Activated naive CD4-positive, alpha-beta T cell treated with anti-CD3 and anti-CD28 coated beads, Interleukin-2, amount 50 U/mL, for 24 hours (primary cell): Measurements from ENCODE around the gene TOMM40.
"Not testable (repeated sequence)": the region's sequence is repeated elsewhere in the genome, so short reads cannot be mapped to it uniquely, and the experiment has no call there.

Experiments
- H3K27ac Mint-ChIP-seq: one replicate; pipeline ENCODE4 v1.8.0; 2021; ENCODE audit warnings: mild to moderate bottlenecking, mixed read lengths
- H3K27me3 Mint-ChIP-seq: one replicate; pipeline ENCODE4 v1.8.0; 2021; ENCODE audit warnings: mixed read lengths
- H3K36me3 Mint-ChIP-seq: one replicate; pipeline ENCODE4 v1.8.0; 2021; ENCODE audit warnings: mixed read lengths
- H3K4me1 Mint-ChIP-seq: one replicate; pipeline ENCODE4 v1.8.0; 2021; ENCODE audit warnings: mixed read lengths
- H3K4me3 Mint-ChIP-seq: one replicate; pipeline ENCODE4 v1.8.0; 2021; ENCODE audit warnings: mild to moderate bottlenecking, mixed read lengths
- H3K9me3 Mint-ChIP-seq: one replicate; pipeline ENCODE4 v1.8.0; 2021; ENCODE audit warnings: mixed read lengths

Gene TOMM40

DNA sequence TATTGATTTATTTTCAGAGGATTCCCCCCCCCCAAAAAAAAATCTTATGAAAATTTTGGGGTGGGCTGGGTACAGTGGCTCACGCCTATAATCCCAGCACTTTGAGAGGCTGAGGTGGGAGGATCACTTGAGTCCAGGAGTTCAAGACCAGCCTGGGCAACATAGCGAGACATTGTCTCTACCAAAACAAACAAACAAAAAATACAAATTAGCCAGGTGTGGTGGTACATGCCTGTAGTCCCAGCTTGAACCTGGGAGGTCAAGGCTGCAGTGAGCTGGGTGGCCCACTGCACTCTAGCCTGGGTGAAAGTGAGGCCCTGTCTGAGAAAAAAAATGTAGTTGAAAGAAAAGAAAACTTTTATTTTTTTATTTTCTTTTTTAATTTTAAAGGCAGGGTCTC lies 27.1 kb upstream of the TOMM40 start:
- Mint-ChIP-seq H3K4me1 (no peaks in the 10 kb centered on the region), H3K9me3 (no peaks in the 10 kb centered on the region), H3K4me3 (no peak overlapping the region), H3K27me3 (no peaks in the 10 kb centered on the region), H3K36me3 (no peaks in the 10 kb centered on the region), H3K27ac (no peak overlapping the region)

DNA sequence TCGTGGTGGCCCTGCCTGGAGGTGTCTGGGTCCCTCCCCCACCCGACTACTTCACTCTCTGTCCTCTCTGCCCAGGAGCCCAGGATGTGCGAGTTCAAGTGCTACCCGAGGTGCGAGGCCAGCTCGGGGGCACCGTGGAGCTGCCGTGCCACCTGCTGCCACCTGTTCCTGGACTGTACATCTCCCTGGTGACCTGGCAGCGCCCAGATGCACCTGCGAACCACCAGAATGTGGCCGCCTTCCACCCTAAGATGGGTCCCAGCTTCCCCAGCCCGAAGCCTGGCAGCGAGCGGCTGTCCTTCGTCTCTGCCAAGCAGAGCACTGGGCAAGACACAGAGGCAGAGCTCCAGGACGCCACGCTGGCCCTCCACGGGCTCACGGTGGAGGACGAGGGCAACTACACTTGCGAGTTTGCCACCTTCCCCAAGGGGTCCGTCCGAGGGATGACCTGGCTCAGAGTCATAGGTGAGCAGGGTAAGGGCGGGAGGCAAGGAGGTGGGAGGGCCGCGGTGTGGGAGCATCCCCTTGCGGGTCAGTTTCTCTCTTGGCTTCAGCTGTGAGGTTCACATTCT lies 25.8 kb upstream of the TOMM40 start:
- Mint-ChIP-seq H3K4me3 (no peak overlapping the region), H3K27me3 (no peaks in the 10 kb centered on the region)

DNA sequence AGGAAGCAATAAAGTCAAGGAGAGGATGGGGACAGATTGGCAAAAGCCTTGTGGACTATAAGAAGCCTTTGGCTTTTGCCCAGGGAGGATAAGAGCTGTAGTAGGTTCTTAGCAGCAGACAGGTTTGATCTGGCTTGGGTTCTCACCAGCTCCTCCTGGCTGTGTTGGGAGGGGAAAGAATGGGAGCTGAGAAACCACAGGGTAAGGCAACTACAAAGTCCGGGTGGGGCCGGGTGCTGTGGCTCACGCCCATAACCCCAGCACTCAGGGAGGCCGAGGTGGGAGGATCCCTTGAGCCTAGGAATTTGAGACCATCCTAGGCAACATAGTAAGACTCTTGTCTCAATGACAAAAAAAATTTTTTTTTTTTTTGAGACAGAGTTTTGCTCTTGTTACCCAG lies 24.4 kb upstream of the TOMM40 start:
- Mint-ChIP-seq H3K27ac (no peak overlapping the region), H3K9me3 (no peaks in the 10 kb centered on the region)

More for the DNA sequence above, 25.8 kb upstream of the TOMM40 start:
- H3K4me1 Mint-ChIP-seq = no peaks in the 10 kb centered on the region
- H3K36me3 Mint-ChIP-seq = no peaks in the 10 kb centered on the region
- no peaks in the 10 kb centered on the region for H3K9me3 Mint-ChIP-seq
- no peak overlapping the region for H3K27ac Mint-ChIP-seq

DNA sequence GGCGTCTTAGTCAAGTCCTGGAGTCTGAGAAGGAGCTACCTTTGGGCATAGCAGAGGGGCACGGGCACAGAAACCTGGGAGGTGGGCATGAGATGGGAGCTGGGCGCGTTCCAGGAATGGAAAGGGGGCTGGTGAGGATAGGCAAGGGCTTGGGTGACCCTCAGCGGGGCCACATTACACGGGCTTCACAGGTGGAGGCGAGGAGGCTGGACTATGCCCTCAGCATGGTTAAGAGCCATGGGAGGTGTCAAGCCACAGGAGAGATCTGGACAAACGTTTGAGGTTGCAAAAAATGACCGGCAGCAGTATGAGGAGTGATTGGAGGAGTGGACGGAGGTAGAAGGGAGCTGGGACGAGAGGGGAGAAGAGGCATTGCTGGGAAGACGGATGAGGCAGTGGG lies 23.5 kb upstream of the TOMM40 start:
- Mint-ChIP-seq H3K4me3 (no peak overlapping the region), H3K27ac (no peak overlapping the region), H3K4me1 (no peaks in the 10 kb centered on the region), H3K27me3 (no peaks in the 10 kb centered on the region), H3K36me3 (no peaks in the 10 kb centered on the region), H3K9me3 (no peaks in the 10 kb centered on the region)

More for the DNA sequence above, 24.4 kb upstream of the TOMM40 start:
- no peaks in the 10 kb centered on the region for H3K36me3 Mint-ChIP-seq
- H3K4me3 Mint-ChIP-seq = no peak overlapping the region
- H3K27me3 Mint-ChIP-seq = no peaks in the 10 kb centered on the region
- no peaks in the 10 kb centered on the region for H3K4me1 Mint-ChIP-seq

DNA sequence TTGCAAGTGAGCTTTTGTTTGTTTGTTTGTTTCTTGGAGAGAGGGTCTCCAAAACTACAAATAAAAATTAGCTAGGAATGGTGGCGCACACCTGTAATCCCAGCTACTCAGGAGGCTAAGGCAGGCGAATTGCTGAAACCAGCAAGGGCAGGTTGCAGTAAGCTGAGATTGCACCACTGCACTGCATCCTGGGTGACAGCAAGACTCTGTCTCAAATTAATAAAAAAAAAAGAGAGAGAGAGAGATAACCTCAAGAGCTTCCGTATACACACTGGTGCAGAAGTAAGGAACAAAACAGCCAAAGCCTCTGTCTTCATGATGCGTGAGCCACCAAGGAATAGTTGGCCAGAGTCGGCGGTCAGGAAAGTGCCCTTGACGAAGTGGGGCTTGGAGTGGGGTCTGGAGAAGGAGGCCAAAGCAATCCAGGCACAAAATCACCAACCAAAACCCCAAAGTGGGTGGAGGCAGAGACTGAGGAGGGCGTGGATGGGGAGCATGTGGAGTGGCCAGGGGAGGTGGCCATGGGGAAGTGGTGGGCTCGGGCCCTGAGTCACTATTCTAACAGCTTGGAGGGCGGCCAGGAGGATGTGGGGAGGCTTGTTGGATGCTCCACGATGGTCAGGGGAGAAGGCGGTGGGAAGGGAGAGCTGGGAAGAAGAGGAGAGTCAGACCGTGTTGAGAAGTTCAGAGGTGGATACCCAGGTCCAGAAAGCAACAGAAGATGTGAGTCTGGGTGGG lies 21.2 kb upstream of the TOMM40 start:
- no peaks in the 10 kb centered on the region for H3K27me3 Mint-ChIP-seq
- no peaks in the 10 kb centered on the region for H3K36me3 Mint-ChIP-seq
- H3K27ac Mint-ChIP-seq = no peak overlapping the region
- H3K9me3 Mint-ChIP-seq = no peaks in the 10 kb centered on the region
- no peaks in the 10 kb centered on the region for H3K4me1 Mint-ChIP-seq
- H3K4me3 Mint-ChIP-seq = no peak overlapping the region

DNA sequence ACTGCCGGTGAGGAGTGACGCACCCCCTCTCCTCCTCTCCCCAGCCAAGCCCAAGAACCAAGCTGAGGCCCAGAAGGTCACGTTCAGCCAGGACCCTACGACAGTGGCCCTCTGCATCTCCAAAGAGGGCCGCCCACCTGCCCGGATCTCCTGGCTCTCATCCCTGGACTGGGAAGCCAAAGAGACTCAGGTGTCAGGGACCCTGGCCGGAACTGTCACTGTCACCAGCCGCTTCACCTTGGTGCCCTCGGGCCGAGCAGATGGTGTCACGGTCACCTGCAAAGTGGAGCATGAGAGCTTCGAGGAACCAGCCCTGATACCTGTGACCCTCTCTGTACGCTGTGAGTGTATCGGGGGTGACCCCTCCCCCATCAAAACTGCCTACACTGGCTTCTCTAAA lies 19.2 kb upstream of the TOMM40 start:
- Mint-ChIP-seq H3K4me3 (no peak overlapping the region), H3K4me1 (peaks cover 7% of the 10 kb centered on the region), H3K36me3 (no peaks in the 10 kb centered on the region), H3K27me3 (no peaks in the 10 kb centered on the region), H3K27ac (no peak overlapping the region), H3K9me3 (no peaks in the 10 kb centered on the region)

DNA sequence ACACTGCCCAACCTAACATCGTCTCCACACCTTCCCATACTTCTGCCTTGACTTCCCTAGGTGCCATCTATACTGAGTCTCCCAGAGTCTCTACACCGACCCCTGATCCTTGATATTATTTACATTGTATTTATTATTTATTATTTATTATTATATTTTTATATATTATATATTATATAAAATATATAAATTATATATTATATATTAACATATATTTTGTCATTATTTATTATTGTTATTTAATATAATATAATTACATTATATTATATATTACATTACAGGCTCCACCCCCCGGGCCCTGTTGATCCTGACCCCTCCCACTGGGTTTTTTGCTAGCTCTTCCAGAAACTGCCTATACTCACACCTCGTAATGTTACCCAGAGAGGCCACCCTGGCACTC lies 18.4 kb upstream of the TOMM40 start:
- Mint-ChIP-seq H3K27me3 (no peaks in the 10 kb centered on the region), H3K9me3 (no peaks in the 10 kb centered on the region), H3K4me3 (no peak overlapping the region), H3K27ac (no peak overlapping the region), H3K36me3 (no peaks in the 10 kb centered on the region), H3K4me1 (peaks cover 12% of the 10 kb centered on the region)

DNA sequence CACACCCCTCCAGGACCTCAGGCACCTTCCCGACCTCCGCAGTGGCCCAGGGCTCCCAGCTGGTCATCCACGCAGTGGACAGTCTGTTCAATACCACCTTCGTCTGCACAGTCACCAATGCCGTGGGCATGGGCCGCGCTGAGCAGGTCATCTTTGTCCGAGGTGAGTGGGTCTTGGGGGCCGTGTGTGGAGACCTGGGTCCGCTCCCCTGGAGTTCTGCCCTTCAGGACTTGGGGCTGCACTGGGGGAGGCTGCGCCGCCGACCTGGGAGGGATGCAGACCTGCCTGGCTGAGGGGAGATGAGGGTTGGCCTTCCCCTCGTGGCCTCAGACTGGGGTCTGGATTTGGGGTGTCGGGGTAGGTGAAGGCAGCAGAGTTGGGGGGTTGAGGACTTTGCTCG lies 16.7 kb upstream of the TOMM40 start:
- Mint-ChIP-seq H3K36me3 (no peaks in the 10 kb centered on the region), H3K27me3 (no peaks in the 10 kb centered on the region), H3K4me3 (no peak overlapping the region), H3K4me1 (peaks cover 12% of the 10 kb centered on the region), H3K27ac (no peak overlapping the region), H3K9me3 (no peaks in the 10 kb centered on the region)

DNA sequence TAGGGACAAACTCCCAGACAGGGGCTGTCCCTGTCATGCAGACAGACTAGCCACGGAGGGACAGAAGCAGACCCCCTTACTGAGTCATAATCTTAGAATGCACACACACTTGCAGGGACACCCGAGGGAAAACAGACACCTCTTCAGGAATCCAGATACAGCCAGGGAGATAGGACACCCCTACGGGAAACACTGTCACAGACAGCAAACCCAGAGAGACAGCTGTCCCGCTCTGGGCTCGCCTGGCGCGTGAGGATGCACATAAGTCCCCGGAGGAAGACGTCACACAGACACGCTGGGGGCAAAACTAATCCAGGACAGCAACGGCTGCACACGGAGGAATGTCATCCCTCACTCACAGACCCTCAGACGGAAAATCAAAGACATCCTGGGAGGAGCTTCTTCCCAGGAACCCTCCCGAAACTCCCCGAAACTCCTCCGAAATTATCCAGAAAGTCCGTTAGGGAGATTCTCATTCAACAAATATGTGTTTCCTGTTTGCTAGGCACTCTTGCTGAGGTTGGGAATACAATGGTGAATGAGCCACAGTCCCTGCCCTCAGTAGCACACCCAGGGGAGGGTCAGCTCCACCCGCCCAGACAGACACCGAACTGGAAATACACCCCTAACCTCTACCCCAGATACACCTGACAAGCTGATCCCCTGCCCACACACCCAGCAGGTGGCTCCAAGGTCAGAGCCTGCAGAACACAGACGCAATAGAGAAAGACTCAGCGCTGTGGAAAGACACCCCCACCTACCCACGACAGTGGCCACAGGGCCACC lies 15.2 kb upstream of the TOMM40 start:
- Mint-ChIP-seq H3K27me3 (no peaks in the 10 kb centered on the region), H3K9me3 (no peaks in the 10 kb centered on the region), H3K27ac (no peak overlapping the region), H3K4me1 (peaks cover 12% of the 10 kb centered on the region), H3K4me3 (no peak overlapping the region), H3K36me3 (no peaks in the 10 kb centered on the region)

DNA sequence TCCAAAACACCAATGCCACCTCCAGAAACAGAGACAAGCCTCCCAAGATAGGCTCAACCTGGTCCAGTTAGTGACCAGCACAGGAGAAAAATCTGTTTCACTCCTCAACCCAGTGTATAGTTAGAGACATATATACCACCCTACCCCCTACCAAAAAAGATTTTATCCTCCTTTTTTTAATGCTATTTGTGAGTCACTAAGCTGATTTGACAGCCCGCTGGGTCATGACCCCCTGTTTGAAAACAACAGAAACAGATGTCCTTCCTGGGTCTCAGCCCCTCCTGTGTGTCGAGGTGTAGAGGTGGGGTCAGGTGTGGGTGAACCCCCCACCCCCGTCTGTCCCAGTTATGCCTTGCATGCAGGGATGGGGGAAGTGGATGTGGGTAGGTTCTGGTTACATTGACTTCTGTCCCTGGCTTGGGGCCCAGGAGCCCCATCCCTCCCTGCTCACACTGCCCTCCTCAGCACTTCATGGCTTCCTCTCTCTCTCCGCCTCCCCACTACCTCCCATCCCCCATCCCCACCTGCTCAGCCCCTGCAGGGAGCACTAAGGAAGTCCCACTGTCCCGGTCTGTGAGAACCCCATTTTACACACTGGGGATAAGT lies 14.0 kb upstream of the TOMM40 start:
- no peaks in the 10 kb centered on the region for H3K9me3 Mint-ChIP-seq
- no peak overlapping the region for H3K27ac Mint-ChIP-seq
- no peaks in the 10 kb centered on the region for H3K36me3 Mint-ChIP-seq
- H3K4me1 Mint-ChIP-seq = peaks cover 12% of the 10 kb centered on the region
- H3K27me3 Mint-ChIP-seq = no peaks in the 10 kb centered on the region
- H3K4me3 Mint-ChIP-seq = no peak overlapping the region

DNA sequence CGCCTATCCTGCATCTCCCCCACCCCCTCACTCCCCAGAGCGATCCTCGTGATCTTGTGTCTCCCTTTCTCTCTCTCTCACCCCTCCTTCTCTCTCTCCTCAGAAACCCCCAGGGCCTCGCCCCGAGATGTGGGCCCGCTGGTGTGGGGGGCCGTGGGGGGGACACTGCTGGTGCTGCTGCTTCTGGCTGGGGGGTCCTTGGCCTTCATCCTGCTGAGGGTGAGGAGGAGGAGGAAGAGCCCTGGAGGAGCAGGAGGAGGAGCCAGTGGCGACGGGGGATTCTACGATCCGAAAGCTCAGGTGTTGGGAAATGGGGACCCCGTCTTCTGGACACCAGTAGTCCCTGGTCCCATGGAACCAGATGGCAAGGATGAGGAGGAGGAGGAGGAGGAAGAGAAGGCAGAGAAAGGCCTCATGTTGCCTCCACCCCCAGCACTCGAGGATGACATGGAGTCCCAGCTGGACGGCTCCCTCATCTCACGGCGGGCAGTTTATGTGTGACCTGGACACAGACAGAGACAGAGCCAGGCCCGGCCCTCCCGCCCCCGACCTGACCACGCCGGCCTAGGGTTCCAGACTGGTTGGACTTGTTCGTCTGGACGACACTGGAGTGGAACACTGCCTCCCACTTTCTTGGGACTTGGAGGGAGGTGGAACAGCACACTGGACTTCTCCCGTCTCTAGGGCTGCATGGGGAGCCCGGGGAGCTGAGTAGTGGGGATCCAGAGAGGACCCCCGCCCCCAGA lies 12.8 kb upstream of the TOMM40 start:
- H3K4me3 Mint-ChIP-seq = no peak overlapping the region
- H3K4me1 Mint-ChIP-seq = peaks cover 12% of the 10 kb centered on the region
- no peaks in the 10 kb centered on the region for H3K9me3 Mint-ChIP-seq
- H3K36me3 Mint-ChIP-seq = no peaks in the 10 kb centered on the region
- no peaks in the 10 kb centered on the region for H3K27me3 Mint-ChIP-seq
- H3K27ac Mint-ChIP-seq = no peak overlapping the region

DNA sequence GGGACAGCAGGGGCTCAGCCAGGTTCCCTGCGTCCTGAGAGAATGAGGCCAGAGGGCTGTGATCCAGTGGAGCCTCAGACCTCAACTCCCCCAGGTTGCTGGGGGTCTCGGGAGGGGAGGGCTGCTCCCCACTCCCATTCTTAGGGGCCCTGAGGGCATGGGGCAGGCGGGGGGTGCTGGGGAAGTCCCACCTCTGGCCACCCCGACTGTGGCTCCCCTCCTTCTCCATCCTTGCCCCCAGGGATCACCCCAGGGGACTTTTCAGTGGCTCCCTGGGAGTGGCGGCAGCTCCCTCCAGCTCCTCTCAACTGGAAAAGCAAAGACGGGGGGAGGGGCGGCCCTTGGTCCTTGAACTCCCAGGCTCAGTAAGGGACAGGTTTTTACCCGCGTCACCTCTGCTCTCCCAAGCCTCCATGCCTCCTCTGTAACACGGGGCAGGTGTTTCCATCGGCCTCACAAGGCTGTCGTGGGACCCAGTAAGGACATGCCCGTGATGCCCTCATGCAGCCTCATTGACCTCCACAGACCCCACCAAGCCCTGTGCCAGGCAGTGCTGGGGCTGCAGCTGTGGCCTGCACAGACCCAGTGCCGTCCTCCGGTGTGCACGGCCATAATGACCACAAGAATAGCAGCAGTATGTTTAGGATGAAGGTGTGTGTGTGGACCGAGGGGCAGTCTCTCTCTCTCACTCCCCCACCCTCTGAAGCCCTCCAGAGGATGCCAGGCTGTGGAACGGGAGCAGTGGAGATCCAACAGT lies 11.6 kb upstream of the TOMM40 start:
- Mint-ChIP-seq H3K4me1 (peaks cover 12% of the 10 kb centered on the region), H3K27me3 (no peaks in the 10 kb centered on the region), H3K9me3 (no peaks in the 10 kb centered on the region), H3K36me3 (no peaks in the 10 kb centered on the region), H3K4me3 (no peak overlapping the region), H3K27ac (no peak overlapping the region)

DNA sequence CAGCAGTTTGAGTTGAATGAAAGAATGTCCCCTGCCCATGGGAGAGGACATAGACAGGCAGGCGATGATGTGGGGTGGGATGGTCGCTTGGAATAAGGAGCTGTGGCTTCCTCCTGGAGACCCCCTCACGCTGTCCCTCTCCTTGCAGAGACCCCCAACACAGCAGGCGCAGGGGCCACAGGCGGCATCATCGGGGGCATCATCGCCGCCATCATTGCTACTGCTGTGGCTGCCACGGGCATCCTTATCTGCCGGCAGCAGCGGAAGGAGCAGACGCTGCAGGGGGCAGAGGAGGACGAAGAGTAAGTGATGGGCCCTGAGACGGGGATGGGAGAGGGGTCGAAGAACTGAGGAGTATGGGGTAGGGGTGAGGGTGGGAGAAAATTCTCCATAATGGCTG lies 9.0 kb upstream of the TOMM40 start:
- Mint-ChIP-seq H3K4me3 (no peak overlapping the region), H3K27me3 (no peaks in the 10 kb centered on the region), H3K4me1 (peaks cover 3% of the 10 kb centered on the region), H3K27ac (no peak overlapping the region), H3K9me3 (no peaks in the 10 kb centered on the region), H3K36me3 (no peaks in the 10 kb centered on the region)

DNA sequence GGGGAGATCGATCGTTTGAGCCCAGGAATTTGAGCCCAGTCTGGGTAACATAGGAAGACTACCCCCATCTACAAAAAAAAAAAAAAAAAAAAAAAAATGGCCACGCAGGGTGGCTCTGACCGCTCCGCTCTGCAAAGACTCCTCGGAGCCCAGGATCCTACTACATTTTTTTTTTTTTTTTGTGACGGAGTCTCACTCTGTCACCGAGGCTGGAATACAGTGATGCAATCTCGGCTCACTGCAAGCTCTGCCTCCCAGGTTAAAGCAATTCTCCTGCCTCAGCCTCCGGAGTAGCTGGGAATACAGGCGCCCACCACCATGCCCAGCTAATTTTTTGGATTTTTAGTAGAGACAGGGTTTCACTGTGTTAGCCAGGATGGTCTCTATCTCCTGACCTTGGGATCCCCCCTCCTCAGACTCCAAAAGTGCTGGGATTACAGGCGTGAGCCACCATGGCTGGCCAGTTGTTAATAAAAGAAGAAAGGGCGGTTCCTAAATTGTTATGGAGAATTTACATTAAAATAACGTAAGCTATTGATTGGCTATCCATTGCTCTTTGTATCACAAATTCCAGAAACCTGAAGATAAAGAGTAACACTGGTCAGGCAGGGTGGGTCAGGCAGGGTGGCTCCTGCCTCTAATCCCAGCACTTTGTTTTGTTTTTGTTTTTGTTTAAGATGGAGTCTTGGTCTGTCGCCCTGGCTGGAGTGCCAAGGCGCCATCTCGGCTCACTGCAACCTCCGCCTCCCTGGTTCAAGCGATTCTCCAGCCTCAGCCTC lies 8.2 kb upstream of the TOMM40 start:
- not testable (repeated sequence) for H3K9me3 Mint-ChIP-seq, H3K4me1 Mint-ChIP-seq, H3K36me3 Mint-ChIP-seq, H3K4me3 Mint-ChIP-seq, H3K27ac Mint-ChIP-seq, H3K27me3 Mint-ChIP-seq
